ENCODE measurements around the gene HOXC13.

The HOXC13 gene

DNA sequence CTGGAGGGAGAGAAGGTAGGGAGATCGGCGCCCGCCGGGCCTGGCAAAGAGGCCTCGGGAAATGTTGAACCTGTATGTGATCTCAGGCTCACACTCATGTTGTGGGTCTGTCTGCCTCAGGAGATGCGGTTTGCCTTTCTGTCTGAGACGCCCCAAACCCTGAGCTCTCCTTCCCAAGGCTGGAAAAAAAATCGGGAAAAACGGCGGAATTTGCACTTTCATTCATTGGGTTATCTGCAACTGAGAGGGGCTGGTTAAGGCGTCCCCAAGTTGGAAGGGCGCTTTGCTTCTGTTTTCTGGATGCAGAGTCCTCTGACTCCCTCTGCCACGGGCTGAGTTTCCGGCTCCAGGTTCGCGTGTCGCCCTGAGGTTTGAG, 56.4 kb downstream of the HOXC13 start:
- TF ChIP-seq, protein P1, sequence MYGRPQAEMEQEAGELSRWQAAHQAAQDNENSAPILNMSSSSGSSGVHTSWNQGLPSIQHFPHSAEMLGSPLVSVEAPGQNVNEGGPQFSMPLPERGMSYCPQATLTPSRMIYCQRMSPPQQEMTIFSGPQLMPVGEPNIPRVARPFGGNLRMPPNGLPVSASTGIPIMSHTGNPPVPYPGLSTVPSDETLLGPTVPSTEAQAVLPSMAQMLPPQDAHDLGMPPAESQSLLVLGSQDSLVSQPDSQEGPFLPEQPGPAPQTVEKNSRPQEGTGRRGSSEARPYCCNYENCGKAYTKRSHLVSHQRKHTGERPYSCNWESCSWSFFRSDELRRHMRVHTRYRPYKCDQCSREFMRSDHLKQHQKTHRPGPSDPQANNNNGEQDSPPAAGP (tag by site-specific recombination; IDR thresholded peaks at IDR 0.05), result no peak
- TF ChIP-seq IKZF3 (tag by site-specific recombination; IDR thresholded peaks at IDR 0.05) (peak; percentile 66), ZNF48 (tag by site-specific recombination; IDR thresholded peaks at IDR 0.05) (no peak), OVOL3 (tag by site-specific recombination; IDR thresholded peaks at IDR 0.05) (0 out of 2 replicates have a peak, but pooled peaks have one; percentile 3), ZNF629 (tag by site-specific recombination; IDR thresholded peaks at IDR 0.05) (no peak), ZNF561 (tag by site-specific recombination; IDR thresholded peaks at IDR 0.05; ENCODE audit: borderline replicate concordance) (no peak), ZNF341 (tag by site-specific recombination; IDR thresholded peaks at IDR 0.05; ENCODE audit: low read depth) (no peak), ZNF311 (tag by site-specific recombination; IDR thresholded peaks at IDR 0.05; ENCODE audit: borderline replicate concordance) (no peak), ZNF324 (tag by site-specific recombination; IDR thresholded peaks at IDR 0.05) (0 out of 2 replicates have a peak, but pooled peaks have one; percentile 14)
- H3K9me3 ChIP-seq (ENCODE audit: control insufficient read depth, insufficient read depth, low read depth, low read length), result no peaks in the 10 kb centered on the region
- no peaks in the 10 kb centered on the region for H3K36me3 ChIP-seq (ENCODE audit: control insufficient read depth in 2 of 2, insufficient read depth in 1 of 2, low read length in 2 of 2)
- CTCF ChIA-PET, result interaction anchor here (0.6 to 1.5 kb wide), 7 partner anchors 11 to 391 kb away, joined by 3 to 5 read pairs (median 4); no protein-coding TSS in a partner anchor
- peak overlapping the region; percentile 61 for H3K4me3 ChIP-seq (ENCODE audit: low read depth, low read length)
- POLR2A ChIA-PET, result interaction anchor here (0.6 to 2.2 kb wide), 14 partner anchors 9 to 238 kb away, joined by 3 to 14 read pairs (median 4); partner anchors contain the start of genes HOXC10 and HOXC13
- peaks cover 38% of the 10 kb centered on the region for H3K4me1 ChIP-seq (ENCODE audit: control insufficient read depth, insufficient read depth, low read length)
- peak overlapping the region; percentile 98 for H3K27ac ChIP-seq (ENCODE audit: extremely low read depth, low read depth, low read length)

DNA sequence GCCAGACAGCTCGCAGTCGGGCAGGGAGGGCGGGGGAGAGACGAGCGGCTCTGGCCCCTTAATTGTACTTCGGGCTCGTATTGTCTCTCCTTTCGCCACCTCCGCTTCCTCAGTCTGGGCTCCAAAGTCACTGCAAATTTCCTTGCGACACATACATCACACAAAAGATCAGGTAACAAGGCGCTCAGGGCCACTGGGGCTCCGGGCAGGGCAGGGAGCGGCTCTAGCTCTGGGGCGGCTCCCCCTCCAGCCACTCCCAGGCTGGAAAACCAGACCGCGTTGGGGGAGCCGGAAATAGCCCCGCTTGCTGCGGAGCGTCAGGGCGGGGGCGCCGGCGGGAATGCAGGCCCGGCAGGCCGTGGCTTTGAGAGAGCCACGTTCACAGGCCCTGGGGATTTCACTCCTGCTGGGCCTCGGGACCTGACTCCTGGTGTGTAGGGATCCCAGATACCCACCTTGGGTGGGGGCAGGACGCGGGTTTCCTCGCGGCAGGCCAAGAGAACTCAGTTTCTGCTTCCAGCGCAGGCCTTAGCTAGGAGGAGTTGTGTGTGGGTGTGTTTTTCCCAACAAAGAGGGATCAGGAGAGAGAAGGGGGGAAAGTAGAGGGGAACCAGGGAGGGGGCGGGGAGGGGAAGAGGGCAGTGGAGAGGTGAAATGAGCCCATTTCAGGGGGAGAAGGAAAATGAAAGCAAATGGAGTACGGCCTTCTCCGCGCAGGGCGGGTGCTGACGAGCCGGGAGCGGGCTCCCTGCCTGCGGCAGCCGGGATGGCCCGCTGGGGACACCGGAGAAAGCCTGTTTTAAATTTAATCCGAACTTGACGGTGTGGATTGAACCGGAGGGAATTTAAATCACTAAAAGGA, 57.0 kb downstream of the HOXC13 start:
- Histone ChIP-seq H3K9me3 (ENCODE audit: control insufficient read depth, insufficient read depth, low read depth, low read length) (no peaks in the 10 kb centered on the region), H3K36me3 (ENCODE audit: control insufficient read depth in 2 of 2, insufficient read depth in 1 of 2, low read length in 2 of 2) (no peaks in the 10 kb centered on the region), H3K4me1 (ENCODE audit: control insufficient read depth, insufficient read depth, low read length) (peaks cover 32% of the 10 kb centered on the region), H3K4me3 (ENCODE audit: low read depth, low read length) (peak overlapping the region; percentile 61), H3K27ac (ENCODE audit: extremely low read depth, low read depth, low read length) (peak overlapping the region; percentile 98)
- POLR2A ChIA-PET, result interaction anchor here (0.6 to 2.2 kb wide), 16 partner anchors 9 to 238 kb away, joined by 3 to 14 read pairs (median 4); partner anchors contain the start of genes HOXC10 and HOXC13
- CTCF ChIA-PET, result interaction anchor here (0.6 to 6.7 kb wide), 10 partner anchors 10 to 391 kb away, joined by 3 to 49 read pairs (median 4); no protein-coding TSS in a partner anchor
- TF ChIP-seq ZSCAN23 (tag by site-specific recombination; IDR thresholded peaks at IDR 0.05), result no peak
- no peak for TF ChIP-seq ZNF19 (tag by site-specific recombination; IDR thresholded peaks at IDR 0.05; ENCODE audit: low read depth)
- TF ChIP-seq, protein P2, sequence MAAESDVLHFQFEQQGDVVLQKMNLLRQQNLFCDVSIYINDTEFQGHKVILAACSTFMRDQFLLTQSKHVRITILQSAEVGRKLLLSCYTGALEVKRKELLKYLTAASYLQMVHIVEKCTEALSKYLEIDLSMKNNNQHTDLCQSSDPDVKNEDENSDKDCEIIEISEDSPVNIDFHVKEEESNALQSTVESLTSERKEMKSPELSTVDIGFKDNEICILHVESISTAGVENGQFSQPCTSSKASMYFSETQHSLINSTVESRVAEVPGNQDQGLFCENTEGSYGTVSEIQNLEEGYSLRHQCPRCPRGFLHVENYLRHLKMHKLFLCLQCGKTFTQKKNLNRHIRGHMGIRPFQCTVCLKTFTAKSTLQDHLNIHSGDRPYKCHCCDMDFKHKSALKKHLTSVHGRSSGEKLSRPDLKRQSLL (tag by site-specific recombination; IDR thresholded peaks at IDR 0.05), result peak; percentile 100
- TF ChIP-seq PRDM1 (tag by site-specific recombination; IDR thresholded peaks at IDR 0.05), result peak; percentile 91
- no peak for TF ChIP-seq BCL11A (tag by site-specific recombination; IDR thresholded peaks at IDR 0.05; ENCODE audit: low read depth)
- peak; percentile 71 for TF ChIP-seq ZSCAN30 (tag by site-specific recombination; IDR thresholded peaks at IDR 0.05)
- no peak for TF ChIP-seq ZNF10 (tag by site-specific recombination; IDR thresholded peaks at IDR 0.05)
- TF ChIP-seq, protein P3, sequence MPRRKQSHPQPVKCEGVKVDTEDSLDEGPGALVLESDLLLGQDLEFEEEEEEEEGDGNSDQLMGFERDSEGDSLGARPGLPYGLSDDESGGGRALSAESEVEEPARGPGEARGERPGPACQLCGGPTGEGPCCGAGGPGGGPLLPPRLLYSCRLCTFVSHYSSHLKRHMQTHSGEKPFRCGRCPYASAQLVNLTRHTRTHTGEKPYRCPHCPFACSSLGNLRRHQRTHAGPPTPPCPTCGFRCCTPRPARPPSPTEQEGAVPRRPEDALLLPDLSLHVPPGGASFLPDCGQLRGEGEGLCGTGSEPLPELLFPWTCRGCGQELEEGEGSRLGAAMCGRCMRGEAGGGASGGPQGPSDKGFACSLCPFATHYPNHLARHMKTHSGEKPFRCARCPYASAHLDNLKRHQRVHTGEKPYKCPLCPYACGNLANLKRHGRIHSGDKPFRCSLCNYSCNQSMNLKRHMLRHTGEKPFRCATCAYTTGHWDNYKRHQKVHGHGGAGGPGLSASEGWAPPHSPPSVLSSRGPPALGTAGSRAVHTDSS (tag by site-specific recombination; IDR thresholded peaks at IDR 0.05), result no peak
- 0 out of 2 replicates have a peak, but pooled peaks have one; percentile 16 for TF ChIP-seq ZBTB1 (tag by site-specific recombination; IDR thresholded peaks at IDR 0.05)
- TF ChIP-seq, protein P4, sequence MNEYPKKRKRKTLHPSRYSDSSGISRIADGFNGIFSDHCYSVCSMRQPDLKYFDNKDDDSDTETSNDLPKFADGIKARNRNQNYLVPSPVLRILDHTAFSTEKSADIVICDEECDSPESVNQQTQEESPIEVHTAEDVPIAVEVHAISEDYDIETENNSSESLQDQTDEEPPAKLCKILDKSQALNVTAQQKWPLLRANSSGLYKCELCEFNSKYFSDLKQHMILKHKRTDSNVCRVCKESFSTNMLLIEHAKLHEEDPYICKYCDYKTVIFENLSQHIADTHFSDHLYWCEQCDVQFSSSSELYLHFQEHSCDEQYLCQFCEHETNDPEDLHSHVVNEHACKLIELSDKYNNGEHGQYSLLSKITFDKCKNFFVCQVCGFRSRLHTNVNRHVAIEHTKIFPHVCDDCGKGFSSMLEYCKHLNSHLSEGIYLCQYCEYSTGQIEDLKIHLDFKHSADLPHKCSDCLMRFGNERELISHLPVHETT (tag by site-specific recombination; IDR thresholded peaks at IDR 0.05), result 0 out of 2 replicates have a peak, but pooled peaks have one; percentile 73
- no peak for TF ChIP-seq ZNF169 (tag by site-specific recombination; IDR thresholded peaks at IDR 0.05)
- peak; percentile 47 for TF ChIP-seq ZNF843 (tag by site-specific recombination; IDR thresholded peaks at IDR 0.05)
- TF ChIP-seq, protein P5, sequence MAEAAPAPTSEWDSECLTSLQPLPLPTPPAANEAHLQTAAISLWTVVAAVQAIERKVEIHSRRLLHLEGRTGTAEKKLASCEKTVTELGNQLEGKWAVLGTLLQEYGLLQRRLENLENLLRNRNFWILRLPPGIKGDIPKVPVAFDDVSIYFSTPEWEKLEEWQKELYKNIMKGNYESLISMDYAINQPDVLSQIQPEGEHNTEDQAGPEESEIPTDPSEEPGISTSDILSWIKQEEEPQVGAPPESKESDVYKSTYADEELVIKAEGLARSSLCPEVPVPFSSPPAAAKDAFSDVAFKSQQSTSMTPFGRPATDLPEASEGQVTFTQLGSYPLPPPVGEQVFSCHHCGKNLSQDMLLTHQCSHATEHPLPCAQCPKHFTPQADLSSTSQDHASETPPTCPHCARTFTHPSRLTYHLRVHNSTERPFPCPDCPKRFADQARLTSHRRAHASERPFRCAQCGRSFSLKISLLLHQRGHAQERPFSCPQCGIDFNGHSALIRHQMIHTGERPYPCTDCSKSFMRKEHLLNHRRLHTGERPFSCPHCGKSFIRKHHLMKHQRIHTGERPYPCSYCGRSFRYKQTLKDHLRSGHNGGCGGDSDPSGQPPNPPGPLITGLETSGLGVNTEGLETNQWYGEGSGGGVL (tag by site-specific recombination; IDR thresholded peaks at IDR 0.05), result peak; percentile 95
- no peak for TF ChIP-seq ZNF658 (tag by site-specific recombination; IDR thresholded peaks at IDR 0.05)
- no peak for TF ChIP-seq ZNF510 (tag by site-specific recombination; IDR thresholded peaks at IDR 0.05; ENCODE audit: insufficient replicate concordance)
- peak; percentile 53 for TF ChIP-seq ZNF335 (tag by site-specific recombination; conservative IDR thresholded peaks at IDR 0.05)
- TF ChIP-seq ZNF324 (tag by site-specific recombination; IDR thresholded peaks at IDR 0.05), result no peak

Measured in HEK293 (cell line).